AG04450 (cell line): ENCODE measurements around the gene GRIPAP1. TPM values are rescaled to one million over a fixed set of nuclear protein-coding genes. Genes with fewer than 3 reads are reported as not detected.

Experiments used
- CTCF ChIA-PET: fragments of 300-600, 350-600 bp; formaldehyde crosslinking; extraction: SDS; loops from one replicate; lab custom pipeline; 2022; ENCODE audit warnings: antibody characterized with exemption, inconsistent platforms; lab: Charles Lee
- POLR2A ChIA-PET: fragments of 350-600 bp; formaldehyde crosslinking; extraction: SDS; loops from one replicate; lab custom pipeline; 2021; ENCODE audit warnings: antibody characterized with exemption, inconsistent platforms; lab: Yijun Ruan, JAX
- DNase-seq: peaks from one replicate; pipeline ENCODE4 v3.0.0-alpha.2; 2011; ENCODE audit warnings: low read depth, low spot score
- H3K27ac ChIP-seq: one replicate; pipeline ENCODE4 v1.5.1; 2012; ENCODE audit warnings: low read depth, low read length, control low read depth
- H3K27me3 ChIP-seq: one replicate; pipeline ENCODE4 v1.6.0; 2012; ENCODE audit warnings: low read length; ENCODE audit not compliant: control insufficient read depth, insufficient read depth
- H3K4me3 ChIP-seq: 2 replicates; pipeline ENCODE4 v1.5.1; 2011; ENCODE audit warnings: mild to moderate bottlenecking, low read depth, low read length, control low read depth
- H3K9me3 ChIP-seq: 2 replicates; pipeline ENCODE4 v1.5.1; 2012; ENCODE audit warnings: low read length; ENCODE audit not compliant: control insufficient read depth, insufficient read depth
- polyA plus RNA-seq: library from polyadenylated mRNA; depleted of rRNA; stranded (reverse); fragments of >200 nt; gene quantifications from 2 replicates; pipeline ENCODE4 v1.2.3, GENCODE V29; 2011
- TF ChIP-seq, protein P1 (sequence below): IDR thresholded peaks from 2 replicates; pipeline ENCODE4 v1.5.1; 2011; ENCODE audit warnings: low read depth, low read length, control low read depth, inconsistent platforms

The GRIPAP1 gene
- polyA plus RNA-seq, 1 experiment, result 24.3 TPM

GRCh38 chrX:49030283-49030682 is 28.2 kb upstream of the GRIPAP1 start:
- DNase-seq, result no peak
- Histone ChIP-seq H3K9me3 (no peaks in the 10 kb centered on the region), H3K4me3 (no peak overlapping the region), H3K27me3 (no peaks in the 10 kb centered on the region), H3K27ac (no peak overlapping the region)
- TF ChIP-seq, protein P1, sequence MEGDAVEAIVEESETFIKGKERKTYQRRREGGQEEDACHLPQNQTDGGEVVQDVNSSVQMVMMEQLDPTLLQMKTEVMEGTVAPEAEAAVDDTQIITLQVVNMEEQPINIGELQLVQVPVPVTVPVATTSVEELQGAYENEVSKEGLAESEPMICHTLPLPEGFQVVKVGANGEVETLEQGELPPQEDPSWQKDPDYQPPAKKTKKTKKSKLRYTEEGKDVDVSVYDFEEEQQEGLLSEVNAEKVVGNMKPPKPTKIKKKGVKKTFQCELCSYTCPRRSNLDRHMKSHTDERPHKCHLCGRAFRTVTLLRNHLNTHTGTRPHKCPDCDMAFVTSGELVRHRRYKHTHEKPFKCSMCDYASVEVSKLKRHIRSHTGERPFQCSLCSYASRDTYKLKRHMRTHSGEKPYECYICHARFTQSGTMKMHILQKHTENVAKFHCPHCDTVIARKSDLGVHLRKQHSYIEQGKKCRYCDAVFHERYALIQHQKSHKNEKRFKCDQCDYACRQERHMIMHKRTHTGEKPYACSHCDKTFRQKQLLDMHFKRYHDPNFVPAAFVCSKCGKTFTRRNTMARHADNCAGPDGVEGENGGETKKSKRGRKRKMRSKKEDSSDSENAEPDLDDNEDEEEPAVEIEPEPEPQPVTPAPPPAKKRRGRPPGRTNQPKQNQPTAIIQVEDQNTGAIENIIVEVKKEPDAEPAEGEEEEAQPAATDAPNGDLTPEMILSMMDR, result no peak
- CTCF ChIA-PET, result interaction anchor here (0.8 to 1.2 kb wide), 2 partner anchors 14 to 58 kb away, joined by 3 read pairs; no protein-coding TSS in a partner anchor
- POLR2A ChIA-PET, result no interaction called here

DNA sequence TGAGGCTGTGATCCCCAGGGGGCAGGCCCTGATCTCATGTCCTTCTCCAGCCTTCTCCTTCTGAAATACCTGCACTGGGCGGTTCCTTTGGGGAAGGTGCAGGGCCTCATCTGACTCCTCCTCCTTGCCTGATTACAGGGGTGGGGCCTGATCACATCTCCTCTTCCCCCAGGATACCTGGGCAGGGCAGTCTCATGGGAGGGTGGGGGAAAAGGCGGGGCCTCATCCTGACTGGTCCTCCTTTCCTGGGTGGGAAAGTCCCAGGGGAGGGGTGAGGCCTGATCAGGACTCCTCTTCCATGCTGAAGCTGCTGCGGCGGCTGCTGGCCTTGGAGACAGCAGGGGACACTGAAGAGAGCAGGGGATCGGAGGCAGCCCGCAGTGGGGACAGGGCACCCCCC is 27.8 kb upstream of the GRIPAP1 start:
- DNase-seq, result no peak
- TF ChIP-seq, protein P1, result no peak
- Histone ChIP-seq H3K27ac (no peak overlapping the region), H3K4me3 (no peak overlapping the region), H3K9me3 (no peaks in the 10 kb centered on the region), H3K27me3 (no peaks in the 10 kb centered on the region)
- POLR2A ChIA-PET, result no interaction called here
- CTCF ChIA-PET, result interaction anchor here (1.2 kb wide), 1 partner anchor 57 kb away, joined by 3 read pairs; no protein-coding TSS in a partner anchor

GRCh38 chrX:49019599-49020249 is 17.7 kb upstream of the GRIPAP1 start:
- no peak for DNase-seq
- ChIA-PET CTCF (no interaction called here), POLR2A (no interaction called here)
- Histone ChIP-seq H3K9me3 (no peaks in the 10 kb centered on the region), H3K27ac (no peak overlapping the region), H3K27me3 (no peaks in the 10 kb centered on the region), H3K4me3 (no peak overlapping the region)
- TF ChIP-seq, protein P1, result no peak

GRCh38 chrX:49019050-49019449 is 17.0 kb upstream of the GRIPAP1 start:
- CTCF ChIA-PET, result no interaction called here
- no peaks in the 10 kb centered on the region for H3K27me3 ChIP-seq
- no peak overlapping the region for H3K27ac ChIP-seq
- POLR2A ChIA-PET, result no interaction called here
- H3K4me3 ChIP-seq, result no peak overlapping the region
- no peaks in the 10 kb centered on the region for H3K9me3 ChIP-seq
- no peak for DNase-seq
- TF ChIP-seq, protein P1, result no peak

GRCh38 chrX:49003696-49004095 is 1.6 kb upstream of the GRIPAP1 start:
- CTCF ChIA-PET, result no interaction called here
- TF ChIP-seq, protein P1, result no peak
- Histone ChIP-seq H3K4me3 (no peak overlapping the region), H3K27ac (no peak overlapping the region), H3K9me3 (no peaks in the 10 kb centered on the region), H3K27me3 (no peaks in the 10 kb centered on the region)
- POLR2A ChIA-PET, result no interaction called here
- DNase-seq, result no peak
